D721Med (cell line): Measurements from ENCODE around the gene EPRS1.
"Not testable (repeated sequence)": the region's sequence is repeated elsewhere in the genome, so short reads cannot be mapped to it uniquely, and the experiment has no call there.

Experiments used
- DNase-seq: peaks from one replicate; pipeline ENCODE4 v3.0.0; 2011; ENCODE audit warnings: low spot score; ENCODE audit not compliant: insufficient read length
- FAIRE-seq: peaks from 2 replicates; lab custom pipeline; 2011; peaks lifted over from hg19 to GRCh38; lab: Jason Lieb, UNC
- CTCF ChIP-seq: IDR thresholded peaks from 2 replicates; pipeline ENCODE4 v1.5.1; 2012; ENCODE audit warnings: mild to moderate bottlenecking, control low read depth; ENCODE audit not compliant: insufficient read depth; ENCODE audit errors: missing control alignments

Gene EPRS1

GRCh38 chr1:220046052-220046930, at the start of gene EPRS1:
TSS of gene EPRS1 (minus strand) at chr1:220046505. CDS start at chr1:220046388, 117 bp downstream.
- DNase-seq (peak; percentile 95), FAIRE-seq (peak; percentile 98)
- peak; percentile 57 for TF ChIP-seq CTCF

GRCh38 chr1:220094016-220094911, 48.0 kb upstream of the EPRS1 start, which contains the start of gene IARS2:
TSS of gene IARS2 (plus strand) at chr1:220094132. CDS start at chr1:220094217, 85 bp downstream.
- TF ChIP-seq CTCF: no peak
- DNase-seq: peak; percentile 84
- FAIRE-seq: no peak

GRCh38 chr1:220093361-220094015, 47.2 kb upstream of the EPRS1 start:
- DNase-seq (no peak), FAIRE-seq (no peak)
- no peak for TF ChIP-seq CTCF

GRCh38 chr1:220092694-220093093, 46.4 kb upstream of the EPRS1 start:
- no peak for FAIRE-seq
- DNase-seq: no peak
- no peak for TF ChIP-seq CTCF

- FAIRE-seq (peak; percentile 99), DNase-seq (peak; percentile 93)
- no peak for TF ChIP-seq CTCF
Observed at GRCh38 chr1:220089650-220090556, 43.6 kb upstream of the EPRS1 start, which contains the start of gene BPNT1. TSS of gene BPNT1 (minus strand) at chr1:220089788. CDS start at chr1:220079846, 9,942 bp downstream.

GRCh38 chr1:220086261-220086686, 40.0 kb upstream of the EPRS1 start:
- peak; percentile 13 for TF ChIP-seq CTCF
- not testable (repeated sequence) for FAIRE-seq, DNase-seq
